Measurements from ENCODE around the gene ATP11A. TPM values are rescaled to one million over a fixed set of nuclear protein-coding genes. Genes with fewer than 3 reads are reported as not detected.

The ATP11A gene
- total and polyA plus RNA-seq, 2 experiments from 2014 or later = 12.3 to 52.6 TPM

- Histone ChIP-seq H3F3A (replicated peaks; ENCODE audit: low read depth) (no peaks in the 10 kb centered on the region), H3K79me2 (replicated peaks; ENCODE audit: insufficient read depth) (no peaks in the 10 kb centered on the region), H4K20me1 (replicated peaks; ENCODE audit: insufficient read depth) (no peaks in the 10 kb centered on the region), H3K9me2 (ENCODE audit: insufficient read depth) (no peaks in the 10 kb centered on the region), H3K4me2 (no peak overlapping the region), H3K36me3 (ENCODE audit: insufficient read depth) (no peaks in the 10 kb centered on the region; the same call in 1 of the 2 replicates), H3K27ac (ENCODE audit: low read depth) (no peak overlapping the region), H2AFZ (no peak overlapping the region), H3K27me3 (ENCODE audit: insufficient read depth) (no peaks in the 10 kb centered on the region), H3K4me1 (ENCODE audit: insufficient read depth) (no peaks in the 10 kb centered on the region), H3K4me3 (no peak overlapping the region)
- Mint-ChIP-seq H3K27me3 (ENCODE audit: insufficient read depth, low read depth, poor library complexity) (peaks cover 13% of the 10 kb centered on the region), H3K4me3 (no peak overlapping the region), H3K27ac (no peak overlapping the region), H3K36me3 (ENCODE audit: low read depth) (peaks cover 52% of the 10 kb centered on the region), H3K4me1 (peaks cover 7% of the 10 kb centered on the region), H3K9me3 (no peaks in the 10 kb centered on the region)
- TF ChIP-seq REST (IDR thresholded peaks at IDR 0.05; ENCODE audit: unreplicated experiment) = no peak
- ATAC-seq (no peak), DNase-seq (ENCODE audit: low spot score) (no peak)
These were observed 153.1 kb downstream of the ATP11A start for GRCh38 chr13:112842931-112843391.

GRCh38 chr13:112843392-112844111 lies 153.7 kb downstream of the ATP11A start:
- Histone ChIP-seq H3F3A (replicated peaks; ENCODE audit: low read depth) (no peaks in the 10 kb centered on the region), H3K4me2 (no peak overlapping the region), H3K36me3 (ENCODE audit: insufficient read depth) (no peaks in the 10 kb centered on the region; the same call in 1 of the 2 replicates), H3K4me1 (ENCODE audit: insufficient read depth) (no peaks in the 10 kb centered on the region), H2AFZ (no peak overlapping the region), H3K9me2 (ENCODE audit: insufficient read depth) (no peaks in the 10 kb centered on the region), H3K79me2 (replicated peaks; ENCODE audit: insufficient read depth) (no peaks in the 10 kb centered on the region), H3K27ac (ENCODE audit: low read depth) (no peak overlapping the region), H4K20me1 (replicated peaks; ENCODE audit: insufficient read depth) (no peaks in the 10 kb centered on the region), H3K4me3 (no peak overlapping the region), H3K27me3 (ENCODE audit: insufficient read depth) (no peaks in the 10 kb centered on the region)
- peaks cover 6% of the 10 kb centered on the region for H3K4me1 Mint-ChIP-seq
- no peak for ATAC-seq
- no peak for DNase-seq (ENCODE audit: low spot score)
- H3K27me3 Mint-ChIP-seq (ENCODE audit: insufficient read depth, low read depth, poor library complexity) = peaks cover 13% of the 10 kb centered on the region
- H3K27ac Mint-ChIP-seq = no peak overlapping the region
- TF ChIP-seq POLR2AphosphoS5 (IDR thresholded peaks at IDR 0.05; ENCODE audit: low read depth) (no peak), STAT1 (IDR thresholded peaks at IDR 0.05; ENCODE audit: unreplicated experiment) (no peak), REST (IDR thresholded peaks at IDR 0.05; ENCODE audit: unreplicated experiment) (no peak), CREB1 (CRISPR knock-in tag; IDR thresholded peaks at IDR 0.05; ENCODE audit: low read depth) (no peak)
- H3K9me3 Mint-ChIP-seq = no peaks in the 10 kb centered on the region
- peaks cover 50% of the 10 kb centered on the region for H3K36me3 Mint-ChIP-seq (ENCODE audit: low read depth)
- no peak overlapping the region for H3K4me3 Mint-ChIP-seq

Data from GM23338 (cell line).